HG03139 (cell line): ENCODE data around the gene RHEBL1.

Experiments
- ATAC-seq: cut with Tn5 transposase; IDR thresholded peaks from one replicate; pipeline ENCODE4 v1.9.1; 2021; ENCODE audit not compliant: unreplicated experiment

RHEBL1 gene

GRCh38 chr12:49022558-49023178 is 47.1 kb downstream of the RHEBL1 start:
- ATAC-seq, result no peak

GRCh38 chr12:49021292-49021915 is 48.4 kb downstream of the RHEBL1 start:
- no peak for ATAC-seq

- ATAC-seq, result no peak
Observed at GRCh38 chr12:49020441-49020840, 49.3 kb downstream of the RHEBL1 start.

- ATAC-seq, result no peak
Observed at GRCh38 chr12:49019443-49020324, 50.1 kb downstream of the RHEBL1 start.

- peak; percentile 16 for ATAC-seq
Observed at GRCh38 chr12:49019120-49019430, 50.7 kb downstream of the RHEBL1 start.

GRCh38 chr12:49018261-49019119 is 51.3 kb downstream of the RHEBL1 start, which contains the start of gene PRKAG1:
TSS of gene PRKAG1 (minus strand) at chr12:49018776. CDS start at chr12:49018740, 36 bp downstream.
- ATAC-seq, result peak; percentile 86

- ATAC-seq, result peak; percentile 4
Observed at GRCh38 chr12:49017891-49018260, 51.9 kb downstream of the RHEBL1 start.

- ATAC-seq, result no peak
Observed at GRCh38 chr12:49015196-49015595, 54.6 kb downstream of the RHEBL1 start.
